HEK293 (cell line): ENCODE results near the gene TRAF3IP1.

Source experiments
- CTCF ChIA-PET: fragments of 350-600 bp; formaldehyde crosslinking; extraction: SDS; loops from one replicate; lab custom pipeline; 2021; ENCODE audit warnings: antibody characterized with exemption; lab: Yijun Ruan, JAX
- POLR2A ChIA-PET: fragments of 300-600 bp; formaldehyde crosslinking; extraction: SDS; loops from one replicate; lab custom pipeline; 2020; ENCODE audit warnings: antibody characterized with exemption, inconsistent platforms; lab: Yijun Ruan, JAX
- H3K27ac ChIP-seq: fragments of 200-500 bp; sonication (Bioruptor generic); 2 replicates; pipeline ENCODE4 v1.5.1; 2014; ENCODE audit warnings: low read depth, low read length, control low read depth, inconsistent platforms; ENCODE audit errors: extremely low read depth
- H3K36me3 ChIP-seq, 2 experiments: fragments of 200-500 bp in 1 of 2; sonication (Bioruptor generic) in 1 of 2; 1 replicate in 1 of 2; 2 replicates in 1 of 2; pipeline ENCODE4 v1.5.1; 2014 to 2017; ENCODE audit warnings: inconsistent platforms in 2 of 2, low read length in 2 of 2; ENCODE audit not compliant: control insufficient read depth in 2 of 2, insufficient read depth in 1 of 2
- H3K4me1 ChIP-seq: fragments of 200-500 bp; sonication (Bioruptor generic); 2 replicates; pipeline ENCODE4 v1.5.1; 2014; ENCODE audit warnings: mild to moderate bottlenecking, low read length, inconsistent platforms; ENCODE audit not compliant: control insufficient read depth, insufficient read depth
- H3K4me3 ChIP-seq: 2 replicates; pipeline ENCODE4 v1.5.1; 2011; ENCODE audit warnings: low read depth, mild to moderate bottlenecking, control low read depth, low read length, moderate library complexity
- H3K9me3 ChIP-seq: fragments of 200-500 bp; sonication (Bioruptor generic); 2 replicates; pipeline ENCODE4 v1.5.1; 2014; ENCODE audit warnings: low read depth, low read length, inconsistent platforms; ENCODE audit not compliant: control insufficient read depth, insufficient read depth
- EGR2 ChIP-seq: fragments of 450-650 bp; formaldehyde crosslinking; IDR thresholded peaks from 2 replicates; pipeline ENCODE4 v1.5.1; 2016; ENCODE audit warnings: low read depth, missing biosample characterization, missing genetic modification characterization
- KLF9 ChIP-seq: fragments of 450-650 bp; formaldehyde crosslinking; IDR thresholded peaks from 2 replicates; pipeline ENCODE4 v1.5.1; 2016; ENCODE audit warnings: missing biosample characterization, missing genetic modification characterization, low read depth
- ZFHX2 ChIP-seq: fragments of 450-650 bp; formaldehyde crosslinking; conservative IDR thresholded peaks from 2 replicates; pipeline ENCODE4 v1.5.1; 2016; ENCODE audit warnings: missing biosample characterization, missing genetic modification characterization
- ZFP41 ChIP-seq: fragments of 450-650 bp; formaldehyde crosslinking; IDR thresholded peaks from 2 replicates; pipeline ENCODE4 v1.5.1; 2016; ENCODE audit warnings: missing biosample characterization, missing genetic modification characterization, borderline replicate concordance
- ZNF146 ChIP-seq: fragments of 450-650 bp; formaldehyde crosslinking; IDR thresholded peaks from 2 replicates; pipeline ENCODE4 v1.5.1; 2016; ENCODE audit warnings: missing biosample characterization, missing genetic modification characterization
- ZNF202 ChIP-seq: fragments of 450-650 bp; formaldehyde crosslinking; IDR thresholded peaks from 2 replicates; pipeline ENCODE4 v1.5.1; 2016; ENCODE audit warnings: missing biosample characterization, missing genetic modification characterization, borderline replicate concordance
- ZNF248 ChIP-seq: fragments of 450-650 bp; formaldehyde crosslinking; IDR thresholded peaks from 2 replicates; pipeline ENCODE4 v1.5.1; 2017; ENCODE audit warnings: missing biosample characterization, missing genetic modification characterization
- ZNF324 ChIP-seq: fragments of 450-650 bp; formaldehyde crosslinking; IDR thresholded peaks from 2 replicates; pipeline ENCODE4 v1.5.1; 2016; ENCODE audit warnings: missing biosample characterization, missing genetic modification characterization
- ZNF341 ChIP-seq: fragments of 450-650 bp; formaldehyde crosslinking; IDR thresholded peaks from 2 replicates; pipeline ENCODE4; 2016; ENCODE audit warnings: low read depth, missing biosample characterization, missing genetic modification characterization
- ZNF521 ChIP-seq: fragments of 450-650 bp; formaldehyde crosslinking; IDR thresholded peaks from 2 replicates; pipeline ENCODE4 v1.5.1; 2017; ENCODE audit warnings: missing biosample characterization, mild to moderate bottlenecking, missing genetic modification characterization
- ZNF544 ChIP-seq: fragments of 450-650 bp; formaldehyde crosslinking; IDR thresholded peaks from 2 replicates; pipeline ENCODE4 v1.5.0; 2017; ENCODE audit warnings: missing biosample characterization, missing genetic modification characterization
- ZNF560 ChIP-seq: fragments of 450-650 bp; formaldehyde crosslinking; IDR thresholded peaks from 2 replicates; pipeline ENCODE4 v1.5.1; 2017; ENCODE audit warnings: missing biosample characterization, missing genetic modification characterization, borderline replicate concordance
- ZNF76 ChIP-seq: fragments of 450-650 bp; formaldehyde crosslinking; IDR thresholded peaks from 2 replicates; pipeline ENCODE4; 2016; ENCODE audit warnings: low read depth, missing biosample characterization, missing genetic modification characterization, borderline replicate concordance
- TF ChIP-seq, protein P1 (sequence below): fragments of 450-650 bp; formaldehyde crosslinking; IDR thresholded peaks from 2 replicates; pipeline ENCODE4 v1.5.1; 2016; ENCODE audit warnings: missing biosample characterization, missing genetic modification characterization
- TF ChIP-seq, protein P2 (sequence below): fragments of 450-650 bp; formaldehyde crosslinking; IDR thresholded peaks from 2 replicates; pipeline ENCODE4 v1.5.1; 2016; ENCODE audit warnings: missing biosample characterization, missing genetic modification characterization
- TF ChIP-seq, protein P3 (sequence below): fragments of 450-650 bp; formaldehyde crosslinking; IDR thresholded peaks from 2 replicates; pipeline ENCODE4 v1.5.1; 2017; ENCODE audit warnings: missing biosample characterization, missing genetic modification characterization

The TRAF3IP1 gene

DNA sequence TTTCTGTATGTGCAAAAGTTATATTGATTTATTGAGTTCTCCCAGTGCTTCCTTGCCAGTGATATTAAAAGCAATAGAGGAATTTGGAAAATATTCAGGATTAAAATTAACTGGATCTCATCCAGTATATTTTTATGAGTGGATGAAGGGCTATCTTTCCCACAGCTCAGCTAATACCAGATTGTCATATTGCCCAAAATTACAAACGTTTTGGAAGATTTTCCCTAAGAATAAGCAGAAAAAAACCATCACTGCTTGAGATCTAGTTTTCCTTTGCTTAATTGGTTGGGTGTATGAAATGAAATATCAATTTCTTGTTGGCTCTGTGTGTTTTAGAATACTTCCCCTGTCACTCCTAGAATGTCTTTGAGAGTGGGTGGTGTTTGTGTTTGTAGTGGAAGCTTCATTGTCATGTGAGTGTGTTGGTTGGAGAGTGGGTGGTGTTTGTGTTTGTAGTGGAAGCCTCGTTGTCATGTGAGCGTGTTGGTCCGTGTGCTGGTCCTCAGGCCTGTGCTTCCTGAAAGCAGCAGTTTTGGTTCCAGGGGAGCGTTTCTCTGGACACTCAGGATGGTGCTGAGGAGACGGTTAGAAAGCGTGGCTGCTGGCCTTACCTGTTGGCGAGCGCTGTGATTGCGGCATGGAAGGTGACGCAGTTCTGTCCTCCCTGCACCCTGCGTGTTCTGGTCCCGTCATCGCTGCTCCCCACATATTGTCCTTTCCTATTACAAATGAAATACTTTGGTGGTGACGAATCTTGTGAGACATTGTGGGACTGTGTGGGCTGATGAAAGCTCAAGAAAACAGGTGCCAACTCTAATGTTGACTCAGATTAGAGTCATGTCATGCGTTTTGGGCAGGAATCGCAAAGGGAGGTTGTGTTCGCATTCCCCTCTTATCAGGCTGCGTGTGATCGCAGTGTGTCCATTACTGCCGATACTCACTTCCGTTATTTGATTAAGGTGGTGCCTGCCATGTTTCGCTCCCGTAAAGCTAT is 118.8 kb downstream of the TRAF3IP1 start:
- Histone ChIP-seq H3K4me1 (peaks cover 10% of the 10 kb centered on the region), H3K9me3 (no peaks in the 10 kb centered on the region), H3K4me3 (peak overlapping the region; percentile 9), H3K36me3 (peaks cover 24 to 67% of the 10 kb centered on the region in 2 experiments), H3K27ac (no peak overlapping the region)
- CTCF ChIA-PET: interaction anchor here (0.5 to 1.8 kb wide), 4 partner anchors 11 to 82 kb away, joined by 3 to 7 read pairs (median 4); no protein-coding TSS in a partner anchor
- peak; percentile 96 for TF ChIP-seq EGR2
- TF ChIP-seq ZNF324 (tag by site-specific recombination): no peak
- TF ChIP-seq ZFHX2 (tag by site-specific recombination): peak; percentile 98
- POLR2A ChIA-PET: interaction anchor here (0.9 kb wide), 2 partner anchors 12 to 16 kb away, joined by 3 read pairs; no protein-coding TSS in a partner anchor

DNA sequence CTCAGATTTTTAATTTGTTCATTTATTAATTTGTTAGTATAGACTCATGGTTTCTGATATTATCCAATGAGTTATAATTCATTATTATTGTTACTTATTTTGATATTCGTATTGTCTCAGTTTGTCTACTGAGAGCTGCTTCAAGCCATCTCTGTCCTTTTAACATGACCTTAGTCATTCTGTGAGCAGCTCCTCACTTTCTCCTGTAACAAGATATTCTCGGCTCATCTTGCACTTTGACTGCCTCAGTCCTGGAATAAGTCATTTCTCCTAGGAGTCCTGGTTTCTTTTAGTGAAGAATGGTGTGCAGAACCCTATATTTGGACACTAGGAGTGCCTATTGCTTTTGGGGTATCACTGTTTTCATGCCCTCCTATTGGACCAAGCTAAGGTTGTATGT is 119.6 kb downstream of the TRAF3IP1 start:
- no peak for TF ChIP-seq ZNF146 (tag by site-specific recombination)
- TF ChIP-seq, protein P1, sequence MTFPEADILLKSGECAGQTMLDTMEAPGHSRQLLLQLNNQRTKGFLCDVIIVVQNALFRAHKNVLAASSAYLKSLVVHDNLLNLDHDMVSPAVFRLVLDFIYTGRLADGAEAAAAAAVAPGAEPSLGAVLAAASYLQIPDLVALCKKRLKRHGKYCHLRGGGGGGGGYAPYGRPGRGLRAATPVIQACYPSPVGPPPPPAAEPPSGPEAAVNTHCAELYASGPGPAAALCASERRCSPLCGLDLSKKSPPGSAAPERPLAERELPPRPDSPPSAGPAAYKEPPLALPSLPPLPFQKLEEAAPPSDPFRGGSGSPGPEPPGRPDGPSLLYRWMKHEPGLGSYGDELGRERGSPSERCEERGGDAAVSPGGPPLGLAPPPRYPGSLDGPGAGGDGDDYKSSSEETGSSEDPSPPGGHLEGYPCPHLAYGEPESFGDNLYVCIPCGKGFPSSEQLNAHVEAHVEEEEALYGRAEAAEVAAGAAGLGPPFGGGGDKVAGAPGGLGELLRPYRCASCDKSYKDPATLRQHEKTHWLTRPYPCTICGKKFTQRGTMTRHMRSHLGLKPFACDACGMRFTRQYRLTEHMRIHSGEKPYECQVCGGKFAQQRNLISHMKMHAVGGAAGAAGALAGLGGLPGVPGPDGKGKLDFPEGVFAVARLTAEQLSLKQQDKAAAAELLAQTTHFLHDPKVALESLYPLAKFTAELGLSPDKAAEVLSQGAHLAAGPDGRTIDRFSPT (tag by site-specific recombination): no peak
- TF ChIP-seq ZNF248 (tag by site-specific recombination): no peak
- no peak for TF ChIP-seq KLF9 (tag by site-specific recombination)
- TF ChIP-seq, protein P2, sequence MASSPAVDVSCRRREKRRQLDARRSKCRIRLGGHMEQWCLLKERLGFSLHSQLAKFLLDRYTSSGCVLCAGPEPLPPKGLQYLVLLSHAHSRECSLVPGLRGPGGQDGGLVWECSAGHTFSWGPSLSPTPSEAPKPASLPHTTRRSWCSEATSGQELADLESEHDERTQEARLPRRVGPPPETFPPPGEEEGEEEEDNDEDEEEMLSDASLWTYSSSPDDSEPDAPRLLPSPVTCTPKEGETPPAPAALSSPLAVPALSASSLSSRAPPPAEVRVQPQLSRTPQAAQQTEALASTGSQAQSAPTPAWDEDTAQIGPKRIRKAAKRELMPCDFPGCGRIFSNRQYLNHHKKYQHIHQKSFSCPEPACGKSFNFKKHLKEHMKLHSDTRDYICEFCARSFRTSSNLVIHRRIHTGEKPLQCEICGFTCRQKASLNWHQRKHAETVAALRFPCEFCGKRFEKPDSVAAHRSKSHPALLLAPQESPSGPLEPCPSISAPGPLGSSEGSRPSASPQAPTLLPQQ (tag by site-specific recombination): no peak
- no peak for TF ChIP-seq ZFP41 (tag by site-specific recombination)
- TF ChIP-seq, protein P3, sequence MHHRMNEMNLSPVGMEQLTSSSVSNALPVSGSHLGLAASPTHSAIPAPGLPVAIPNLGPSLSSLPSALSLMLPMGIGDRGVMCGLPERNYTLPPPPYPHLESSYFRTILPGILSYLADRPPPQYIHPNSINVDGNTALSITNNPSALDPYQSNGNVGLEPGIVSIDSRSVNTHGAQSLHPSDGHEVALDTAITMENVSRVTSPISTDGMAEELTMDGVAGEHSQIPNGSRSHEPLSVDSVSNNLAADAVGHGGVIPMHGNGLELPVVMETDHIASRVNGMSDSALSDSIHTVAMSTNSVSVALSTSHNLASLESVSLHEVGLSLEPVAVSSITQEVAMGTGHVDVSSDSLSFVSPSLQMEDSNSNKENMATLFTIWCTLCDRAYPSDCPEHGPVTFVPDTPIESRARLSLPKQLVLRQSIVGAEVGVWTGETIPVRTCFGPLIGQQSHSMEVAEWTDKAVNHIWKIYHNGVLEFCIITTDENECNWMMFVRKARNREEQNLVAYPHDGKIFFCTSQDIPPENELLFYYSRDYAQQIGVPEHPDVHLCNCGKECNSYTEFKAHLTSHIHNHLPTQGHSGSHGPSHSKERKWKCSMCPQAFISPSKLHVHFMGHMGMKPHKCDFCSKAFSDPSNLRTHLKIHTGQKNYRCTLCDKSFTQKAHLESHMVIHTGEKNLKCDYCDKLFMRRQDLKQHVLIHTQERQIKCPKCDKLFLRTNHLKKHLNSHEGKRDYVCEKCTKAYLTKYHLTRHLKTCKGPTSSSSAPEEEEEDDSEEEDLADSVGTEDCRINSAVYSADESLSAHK (tag by site-specific recombination): no peak
- TF ChIP-seq ZNF544 (tag by site-specific recombination): no peak
- TF ChIP-seq ZNF202: no peak
- TF ChIP-seq ZNF76 (tag by site-specific recombination): no peak
- TF ChIP-seq ZNF560: no peak
- no peak for TF ChIP-seq ZNF341 (tag by site-specific recombination)
- TF ChIP-seq ZNF521 (tag by site-specific recombination): no peak
- ChIA-PET POLR2A (interaction anchor here (0.9 kb wide), 2 partner anchors 13 to 16 kb away, joined by 3 read pairs; no protein-coding TSS in a partner anchor), CTCF (interaction anchor here (1.0 to 1.8 kb wide), 3 partner anchors 12 to 82 kb away, joined by 3 to 7 read pairs (median 5); no protein-coding TSS in a partner anchor)
- Histone ChIP-seq H3K9me3 (no peaks in the 10 kb centered on the region), H3K36me3 (peaks cover 30 to 67% of the 10 kb centered on the region in 2 experiments), H3K4me3 (no peak overlapping the region; the same call in 1 of the 2 replicates), H3K27ac (no peak overlapping the region), H3K4me1 (peaks cover 10% of the 10 kb centered on the region)
